Umbilical cord (tissue), 2 donors: Measurements from ENCODE around the gene PAX6. TPM values are rescaled to one million over a fixed set of nuclear protein-coding genes. Genes with fewer than 3 reads are reported as not detected.
"Not testable (repeated sequence)": the region's sequence is repeated elsewhere in the genome, so short reads cannot be mapped to it uniquely, and the experiment has no call there.

ENCODE experiments used
- DNase-seq: peaks from one replicate; pipeline ENCODE4 v3.0.0-alpha.2; 2015; ENCODE audit warnings: low spot score
- total RNA-seq: library from RNA; depleted of rRNA; stranded (reverse); fragments of >200 nt; gene quantifications from one replicate; pipeline ENCODE4 v1.2.3, GENCODE V29; 2014; ENCODE audit warnings: low replicate concordance; ENCODE audit not compliant: insufficient read depth

Gene PAX6
- total RNA-seq, 1 donor from 2014 or later, result 5.5 TPM

GRCh38 chr11:31767685-31768084 lies 43.4 kb downstream of the PAX6 start:
- no peak for DNase-seq

GRCh38 chr11:31767066-31767465 lies 44.1 kb downstream of the PAX6 start:
- no peak for DNase-seq

- DNase-seq, result no peak
Measured at GRCh38 chr11:31764766-31765165, 46.4 kb downstream of the PAX6 start.

DNA sequence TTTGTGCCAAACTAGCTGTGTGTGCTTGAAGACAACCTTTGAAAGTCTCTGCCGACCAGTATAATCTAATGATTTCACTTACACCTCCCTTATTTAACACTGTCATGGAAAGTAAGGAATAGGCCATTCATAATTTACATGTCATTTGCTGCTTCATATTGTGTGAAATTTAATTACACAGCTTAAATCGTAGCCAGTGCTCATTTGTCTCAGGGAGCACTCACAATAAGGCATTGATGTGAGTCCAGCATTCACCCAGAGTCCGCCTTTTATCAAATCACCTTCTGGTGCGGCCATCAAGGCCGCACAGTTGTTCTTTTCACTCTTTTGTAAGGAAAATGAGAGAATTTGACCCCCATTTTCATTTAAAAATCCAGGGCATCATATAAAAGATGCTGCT lies 46.9 kb downstream of the PAX6 start:
- no peak for DNase-seq

- DNase-seq, result no peak
Measured at GRCh38 chr11:31763296-31763695, 47.8 kb downstream of the PAX6 start.

DNA sequence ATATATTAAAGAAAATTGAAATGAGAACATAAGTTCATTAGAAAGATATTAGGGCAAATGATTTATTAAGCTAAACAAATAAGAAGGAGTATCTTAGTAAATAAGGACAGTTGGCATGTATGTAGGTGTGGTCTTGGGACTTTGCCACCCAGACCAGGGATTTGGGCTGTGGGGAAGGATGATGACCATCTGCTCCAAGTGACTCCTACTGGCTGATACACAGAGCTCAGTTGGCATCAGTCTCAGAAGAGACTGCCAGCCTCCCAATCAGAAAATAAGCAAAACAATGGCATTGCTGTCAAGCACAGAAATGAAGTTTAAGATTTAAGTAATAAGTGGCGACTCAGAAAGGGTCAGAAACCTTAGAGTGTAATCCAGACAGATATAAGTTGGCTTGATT lies 49.5 kb downstream of the PAX6 start:
- DNase-seq, result no peak

DNA sequence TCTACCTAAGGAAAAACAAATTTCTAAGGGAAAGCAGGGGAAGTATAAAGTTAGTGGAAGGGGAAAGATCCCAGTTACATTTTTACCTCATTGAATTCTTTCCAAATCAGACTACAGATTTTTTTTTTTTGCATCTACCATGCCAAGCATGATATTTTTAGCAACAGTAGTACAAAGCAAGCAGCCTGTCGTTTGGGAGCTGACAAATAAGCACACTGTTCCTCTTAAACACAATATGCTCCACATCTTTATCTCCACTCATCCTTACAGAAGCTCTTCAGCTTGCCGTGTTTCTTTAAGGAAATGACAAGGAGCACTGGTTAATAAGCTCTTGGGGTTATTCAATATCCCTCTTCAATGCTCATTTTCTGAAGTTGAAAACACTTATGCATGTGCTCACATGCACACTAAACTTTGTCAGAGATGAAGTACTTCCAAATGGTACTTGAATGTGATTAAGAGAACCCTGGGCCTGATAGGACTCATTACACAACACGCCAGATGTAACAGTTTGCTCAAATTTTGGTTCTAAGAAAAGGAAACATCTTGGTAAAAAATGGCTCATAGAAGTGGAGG lies 53.8 kb downstream of the PAX6 start:
- peak; percentile 8 for DNase-seq

DNA sequence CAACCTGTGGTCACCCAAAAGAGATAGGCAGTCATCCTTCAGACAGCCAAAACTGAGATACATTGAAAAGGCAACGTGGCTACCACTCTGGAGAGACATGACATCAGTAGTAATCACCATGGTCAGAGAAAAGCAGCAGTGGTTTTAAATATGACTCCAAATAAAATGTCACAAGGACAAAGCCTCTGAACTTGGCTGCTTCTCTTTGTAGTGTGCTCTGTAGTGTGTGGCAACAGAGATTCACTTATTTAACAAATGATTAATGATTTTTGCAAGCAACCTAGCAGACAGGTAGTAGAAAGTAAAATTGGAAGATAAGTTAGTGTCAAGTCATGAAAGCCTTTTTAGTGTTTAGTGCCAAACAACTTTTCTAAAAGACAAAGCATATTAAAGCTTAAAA lies 63.5 kb downstream of the PAX6 start:
- DNase-seq, result no peak

- not testable (repeated sequence) for DNase-seq
Measured at GRCh38 chr11:31740731-31741368, 70.3 kb downstream of the PAX6 start.

- no peak for DNase-seq
Measured at GRCh38 chr11:31740131-31740530, 71.0 kb downstream of the PAX6 start.
